HFFc6 (cell line): ENCODE results near the gene ZNF32. TPM values are rescaled to one million over a fixed set of nuclear protein-coding genes. Genes with fewer than 3 reads are reported as not detected.
A peak's percentile ranks its signal among the peaks of the same experiment; 100 is the strongest.

Experiments
- DNase-seq: peaks from one replicate; pipeline ENCODE4 v3.0.0-alpha.2; 2018
- H3K27ac Mint-ChIP-seq: 2 replicates; pipeline ENCODE4 v1.8.0; 2020; ENCODE audit warnings: mild to moderate bottlenecking, mixed read lengths
- H3K27me3 Mint-ChIP-seq: 2 replicates; pipeline ENCODE4 v1.8.0; 2021; ENCODE audit warnings: mild to moderate bottlenecking, moderate library complexity, mixed read lengths; ENCODE audit not compliant: insufficient read depth
- H3K36me3 Mint-ChIP-seq: 2 replicates; pipeline ENCODE4 v1.8.0; 2021; ENCODE audit warnings: low read depth, mixed read lengths
- H3K4me1 Mint-ChIP-seq: 2 replicates; pipeline ENCODE4 v1.8.0; 2020; ENCODE audit warnings: low read depth, mixed read lengths
- H3K4me3 Mint-ChIP-seq: 2 replicates; pipeline ENCODE4 v1.8.0; 2020; ENCODE audit warnings: mild to moderate bottlenecking, moderate library complexity, mixed read lengths
- H3K9me3 Mint-ChIP-seq: 2 replicates; pipeline ENCODE4 v1.8.0; 2020; ENCODE audit warnings: mild to moderate bottlenecking, mixed read lengths
- CTCF ChIP-seq: fragments of 200-600 bp; sonication (generic); IDR thresholded peaks from 2 replicates; pipeline ENCODE4 v1.5.0; 2021; ENCODE audit warnings: antibody characterized with exemption, mild to moderate bottlenecking
- total RNA-seq, 6 experiments: library from RNA; stranded (reverse); fragmentation: NEBNext Ultra II Directional; extraction: Animal tissue kit (Norgen Biotek cat#: 25700); gene quantifications; 2 replicates in 1 of 6; 3 replicates in 5 of 6; pipeline ENCODE4 v1.2.3, GENCODE V29; 2021

Gene ZNF32
- total RNA-seq, 6 experiments from 2014 or later = 12.7 to 23.6 (median 15.3) TPM

GRCh38 chr10:43685744-43686143 is 37.1 kb upstream of the ZNF32 start:
- Mint-ChIP-seq H3K27ac (no peak overlapping the region), H3K27me3 (peaks cover 2% of the 10 kb centered on the region; the same call in 1 of the 2 replicates), H3K4me3 (no peak overlapping the region), H3K4me1 (peaks cover 43% of the 10 kb centered on the region), H3K9me3 (no peaks in the 10 kb centered on the region), H3K36me3 (no peaks in the 10 kb centered on the region; the same call in 1 of the 2 replicates)
- no peak for TF ChIP-seq CTCF
- DNase-seq = no peak

- no peak overlapping the region for H3K4me3 Mint-ChIP-seq
- H3K4me1 Mint-ChIP-seq = peaks cover 41% of the 10 kb centered on the region
- H3K9me3 Mint-ChIP-seq = no peaks in the 10 kb centered on the region
- no peaks in the 10 kb centered on the region; the same call in 1 of the 2 replicates for H3K27me3 Mint-ChIP-seq
- H3K36me3 Mint-ChIP-seq = peaks cover 10% of the 10 kb centered on the region
- no peak overlapping the region for H3K27ac Mint-ChIP-seq
- TF ChIP-seq CTCF = no peak
- no peak for DNase-seq
Measured at GRCh38 chr10:43684292-43684559, 35.5 kb upstream of the ZNF32 start.

- H3K36me3 Mint-ChIP-seq = peaks cover 10% of the 10 kb centered on the region
- no peaks in the 10 kb centered on the region for H3K9me3 Mint-ChIP-seq
- H3K27me3 Mint-ChIP-seq = no peaks in the 10 kb centered on the region; the same call in 1 of the 2 replicates
- peak; percentile 72 for TF ChIP-seq CTCF
- peak overlapping the region; percentile 50 for H3K27ac Mint-ChIP-seq
- H3K4me1 Mint-ChIP-seq = peaks cover 39% of the 10 kb centered on the region
- no peak for DNase-seq
- H3K4me3 Mint-ChIP-seq = no peak overlapping the region
Measured at GRCh38 chr10:43683451-43684291, 35.0 kb upstream of the ZNF32 start.

GRCh38 chr10:43682956-43683355 is 34.3 kb upstream of the ZNF32 start:
- Mint-ChIP-seq H3K27ac (peak overlapping the region; percentile 30), H3K4me1 (peaks cover 33% of the 10 kb centered on the region), H3K27me3 (no peaks in the 10 kb centered on the region; the same call in 1 of the 2 replicates), H3K36me3 (peaks cover 10% of the 10 kb centered on the region), H3K4me3 (no peak overlapping the region; the same call in 1 of the 2 replicates), H3K9me3 (no peaks in the 10 kb centered on the region)
- peak; percentile 49 for DNase-seq
- TF ChIP-seq CTCF = no peak

- peaks cover 10% of the 10 kb centered on the region for H3K36me3 Mint-ChIP-seq
- no peak overlapping the region for H3K27ac Mint-ChIP-seq
- DNase-seq = no peak
- peaks cover 28% of the 10 kb centered on the region for H3K4me1 Mint-ChIP-seq
- no peak overlapping the region for H3K4me3 Mint-ChIP-seq
- TF ChIP-seq CTCF = no peak
- no peaks in the 10 kb centered on the region for H3K27me3 Mint-ChIP-seq
- no peaks in the 10 kb centered on the region; the same call in 1 of the 2 replicates for H3K9me3 Mint-ChIP-seq
Measured at GRCh38 chr10:43681721-43682120, 33.0 kb upstream of the ZNF32 start.
